ENCODE data around the gene OR10K1.

OR10K1 gene

GRCh38 chr1:158445376-158445775, 16.3 kb upstream of the OR10K1 start:
- no peak for TF ChIP-seq POLR2AphosphoS5 (IDR thresholded peaks at IDR 0.05; ENCODE audit: low read depth, low read length)
- TF ChIP-seq TAF1 (IDR thresholded peaks at IDR 0.05; ENCODE audit: borderline replicate concordance, insufficient read depth, low read length), result no peak
- TF ChIP-seq SIN3A (IDR thresholded peaks at IDR 0.05; ENCODE audit: borderline replicate concordance, insufficient read depth, low read length), result no peak
- TF ChIP-seq, protein P1, sequence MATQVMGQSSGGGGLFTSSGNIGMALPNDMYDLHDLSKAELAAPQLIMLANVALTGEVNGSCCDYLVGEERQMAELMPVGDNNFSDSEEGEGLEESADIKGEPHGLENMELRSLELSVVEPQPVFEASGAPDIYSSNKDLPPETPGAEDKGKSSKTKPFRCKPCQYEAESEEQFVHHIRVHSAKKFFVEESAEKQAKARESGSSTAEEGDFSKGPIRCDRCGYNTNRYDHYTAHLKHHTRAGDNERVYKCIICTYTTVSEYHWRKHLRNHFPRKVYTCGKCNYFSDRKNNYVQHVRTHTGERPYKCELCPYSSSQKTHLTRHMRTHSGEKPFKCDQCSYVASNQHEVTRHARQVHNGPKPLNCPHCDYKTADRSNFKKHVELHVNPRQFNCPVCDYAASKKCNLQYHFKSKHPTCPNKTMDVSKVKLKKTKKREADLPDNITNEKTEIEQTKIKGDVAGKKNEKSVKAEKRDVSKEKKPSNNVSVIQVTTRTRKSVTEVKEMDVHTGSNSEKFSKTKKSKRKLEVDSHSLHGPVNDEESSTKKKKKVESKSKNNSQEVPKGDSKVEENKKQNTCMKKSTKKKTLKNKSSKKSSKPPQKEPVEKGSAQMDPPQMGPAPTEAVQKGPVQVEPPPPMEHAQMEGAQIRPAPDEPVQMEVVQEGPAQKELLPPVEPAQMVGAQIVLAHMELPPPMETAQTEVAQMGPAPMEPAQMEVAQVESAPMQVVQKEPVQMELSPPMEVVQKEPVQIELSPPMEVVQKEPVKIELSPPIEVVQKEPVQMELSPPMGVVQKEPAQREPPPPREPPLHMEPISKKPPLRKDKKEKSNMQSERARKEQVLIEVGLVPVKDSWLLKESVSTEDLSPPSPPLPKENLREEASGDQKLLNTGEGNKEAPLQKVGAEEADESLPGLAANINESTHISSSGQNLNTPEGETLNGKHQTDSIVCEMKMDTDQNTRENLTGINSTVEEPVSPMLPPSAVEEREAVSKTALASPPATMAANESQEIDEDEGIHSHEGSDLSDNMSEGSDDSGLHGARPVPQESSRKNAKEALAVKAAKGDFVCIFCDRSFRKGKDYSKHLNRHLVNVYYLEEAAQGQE (IDR thresholded peaks at IDR 0.05; ENCODE audit: insufficient read depth in 1 of 2, low read depth in 2 of 2, low read length in 2 of 2), result no peak
- TF ChIP-seq FOXP2 (optimal IDR thresholded peaks at IDR 0.05; ENCODE audit: borderline replicate concordance, extremely low read depth, extremely low read length, insufficient read depth), result no peak

- TF ChIP-seq SIN3A (IDR thresholded peaks at IDR 0.05; ENCODE audit: borderline replicate concordance, insufficient read depth, low read length), result no peak
- no peak for TF ChIP-seq FOXP2 (optimal IDR thresholded peaks at IDR 0.05; ENCODE audit: borderline replicate concordance, extremely low read depth, extremely low read length, insufficient read depth)
- TF ChIP-seq, protein P1 (IDR thresholded peaks at IDR 0.05; ENCODE audit: insufficient read depth in 1 of 2, low read depth in 2 of 2, low read length in 2 of 2), result no peak
- no peak for TF ChIP-seq TAF1 (IDR thresholded peaks at IDR 0.05; ENCODE audit: borderline replicate concordance, insufficient read depth, low read length)
- TF ChIP-seq POLR2AphosphoS5 (IDR thresholded peaks at IDR 0.05; ENCODE audit: low read depth, low read length), result no peak
These were observed 7.1 kb upstream of the OR10K1 start for GRCh38 chr1:158454537-158454936.

DNA sequence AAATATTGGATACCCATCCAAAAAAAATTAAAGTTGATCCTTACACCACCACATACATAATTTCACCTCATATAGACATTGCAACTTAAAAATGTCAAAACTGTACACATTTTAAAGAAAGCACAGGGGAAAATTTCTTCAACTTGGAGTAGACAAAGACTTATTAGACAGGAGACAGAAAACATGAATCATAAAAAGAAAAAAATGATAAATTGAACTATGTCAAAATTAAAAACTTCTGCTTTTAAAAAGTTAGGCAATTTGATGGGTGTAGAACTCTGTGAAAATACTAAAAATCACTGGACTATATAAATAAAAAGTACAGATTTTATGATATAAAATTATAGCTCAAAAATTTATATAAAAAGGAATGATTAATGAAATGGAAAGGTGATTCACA, 4.4 kb upstream of the OR10K1 start:
- TF ChIP-seq, protein P1 (IDR thresholded peaks at IDR 0.05; ENCODE audit: insufficient read depth in 1 of 2, low read depth in 2 of 2, low read length in 2 of 2), result no peak
- TF ChIP-seq SIN3A (IDR thresholded peaks at IDR 0.05; ENCODE audit: borderline replicate concordance, insufficient read depth, low read length) (no peak), POLR2AphosphoS5 (IDR thresholded peaks at IDR 0.05; ENCODE audit: low read depth, low read length) (no peak), TAF1 (IDR thresholded peaks at IDR 0.05; ENCODE audit: borderline replicate concordance, insufficient read depth, low read length) (no peak), FOXP2 (optimal IDR thresholded peaks at IDR 0.05; ENCODE audit: borderline replicate concordance, extremely low read depth, extremely low read length, insufficient read depth) (no peak)

GRCh38 chr1:158458263-158458662, 3.4 kb upstream of the OR10K1 start:
- TF ChIP-seq TAF1 (IDR thresholded peaks at IDR 0.05; ENCODE audit: borderline replicate concordance, insufficient read depth, low read length) (no peak), POLR2AphosphoS5 (IDR thresholded peaks at IDR 0.05; ENCODE audit: low read depth, low read length) (no peak), SIN3A (IDR thresholded peaks at IDR 0.05; ENCODE audit: borderline replicate concordance, insufficient read depth, low read length) (no peak), FOXP2 (optimal IDR thresholded peaks at IDR 0.05; ENCODE audit: borderline replicate concordance, extremely low read depth, extremely low read length, insufficient read depth) (no peak)
- TF ChIP-seq, protein P1 (IDR thresholded peaks at IDR 0.05; ENCODE audit: insufficient read depth in 1 of 2, low read depth in 2 of 2, low read length in 2 of 2), result no peak

GRCh38 chr1:158471920-158472319, 10.3 kb downstream of the OR10K1 start, which contains the start of gene OR10R2:
Gene OR10R2, plus strand, starts transcription at chr1:158472220. Its CDS starts 106 bp downstream, at chr1:158472326.
- TF ChIP-seq, protein P1 (IDR thresholded peaks at IDR 0.05; ENCODE audit: insufficient read depth in 1 of 2, low read depth in 2 of 2, low read length in 2 of 2), result no peak
- TF ChIP-seq POLR2AphosphoS5 (IDR thresholded peaks at IDR 0.05; ENCODE audit: low read depth, low read length) (no peak), FOXP2 (optimal IDR thresholded peaks at IDR 0.05; ENCODE audit: borderline replicate concordance, extremely low read depth, extremely low read length, insufficient read depth) (no peak), SIN3A (IDR thresholded peaks at IDR 0.05; ENCODE audit: borderline replicate concordance, insufficient read depth, low read length) (no peak), TAF1 (IDR thresholded peaks at IDR 0.05; ENCODE audit: borderline replicate concordance, insufficient read depth, low read length) (no peak)

Measured in PFSK-1 (cell line).